Fibroblast of skin of right biceps (primary cell): ENCODE results near the gene SLC25A14.

Experiments
- DNase-seq: peaks from one replicate; pipeline ENCODE4 v3.0.0-alpha.2; 2013

SLC25A14 gene

GRCh38 chrX:130385520-130385919 is 45.8 kb downstream of the SLC25A14 start, which contains the start of gene GPR119:
Gene GPR119, minus strand, starts transcription at chrX:130385674. Its CDS starts 227 bp downstream, at chrX:130385447.
- no peak for DNase-seq

DNA sequence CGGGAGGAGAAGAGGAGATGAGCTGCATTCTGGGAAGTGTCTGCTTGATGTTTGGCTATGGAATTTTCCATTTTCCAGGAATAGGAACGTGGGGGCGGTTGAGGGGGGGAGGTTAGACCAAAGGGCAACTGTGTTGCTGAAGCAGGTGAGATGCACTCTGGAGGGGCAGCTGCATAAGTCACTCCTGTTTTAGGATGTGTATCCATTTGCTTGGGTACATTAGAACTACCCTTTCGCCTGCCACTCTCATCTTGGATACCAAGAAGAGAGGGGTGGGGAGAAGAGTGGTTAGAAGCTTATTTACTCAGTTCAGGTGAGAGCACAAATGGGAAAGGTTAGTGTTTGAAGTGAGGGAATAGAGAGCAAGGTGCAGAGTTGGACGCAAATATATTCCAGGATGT is 46.7 kb downstream of the SLC25A14 start:
- DNase-seq, result no peak

DNA sequence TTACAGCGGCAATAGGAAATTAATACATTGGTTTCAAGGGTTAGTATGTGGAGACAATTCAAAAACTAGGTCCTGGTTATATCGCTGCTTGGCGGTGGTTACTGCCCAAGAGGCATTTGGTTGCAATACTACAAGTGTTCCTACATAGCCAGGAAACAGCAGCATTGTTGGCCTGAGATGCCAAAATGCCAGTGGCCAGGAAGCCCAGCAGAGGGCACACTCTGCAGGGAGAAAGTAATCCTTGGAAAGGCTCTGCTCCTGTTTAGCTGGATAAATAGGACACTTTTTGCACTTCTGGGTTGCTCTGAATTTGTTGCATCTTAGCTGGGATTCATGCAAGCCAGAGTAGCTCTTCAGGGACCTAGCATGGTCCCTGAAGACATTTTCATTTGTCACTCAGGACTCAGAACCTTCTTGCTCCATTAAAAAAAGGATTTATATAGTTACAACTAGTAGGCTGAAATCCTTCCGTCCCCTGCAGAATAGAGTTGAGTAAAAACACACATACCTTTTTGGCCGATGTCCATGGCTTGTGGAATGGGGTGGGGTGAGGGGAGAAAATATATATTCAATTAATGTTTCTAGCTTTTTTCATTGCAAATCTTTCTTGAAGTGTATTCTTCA is 53.8 kb downstream of the SLC25A14 start:
- peak; percentile 30 for DNase-seq

DNA sequence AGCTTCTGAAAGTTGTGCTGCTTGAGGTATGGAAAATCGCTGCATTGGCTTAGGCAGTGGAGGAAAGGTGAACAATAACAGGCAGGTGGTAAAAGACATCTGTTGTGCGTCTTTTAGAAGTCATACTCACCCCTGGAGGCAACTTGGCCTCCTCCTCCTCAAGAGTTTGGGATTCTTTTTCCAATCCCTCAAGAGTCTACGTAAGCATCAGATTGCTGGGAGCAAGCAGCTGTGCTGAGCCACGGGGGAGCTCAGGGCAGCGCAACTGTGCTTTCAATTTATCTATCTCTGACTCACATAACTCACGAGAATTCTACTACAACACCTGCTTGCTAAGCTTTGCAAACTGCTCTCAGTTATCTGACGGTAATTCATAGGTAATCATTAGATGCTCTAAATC is 55.6 kb downstream of the SLC25A14 start:
- DNase-seq, result no peak

GRCh38 chrX:130401415-130402207 is 61.9 kb downstream of the SLC25A14 start, which contains the start of gene RBMX2:
Gene RBMX2, plus strand, starts transcription at chrX:130401987. Its CDS starts 46 bp downstream, at chrX:130402033.
- DNase-seq, result peak; percentile 74

DNA sequence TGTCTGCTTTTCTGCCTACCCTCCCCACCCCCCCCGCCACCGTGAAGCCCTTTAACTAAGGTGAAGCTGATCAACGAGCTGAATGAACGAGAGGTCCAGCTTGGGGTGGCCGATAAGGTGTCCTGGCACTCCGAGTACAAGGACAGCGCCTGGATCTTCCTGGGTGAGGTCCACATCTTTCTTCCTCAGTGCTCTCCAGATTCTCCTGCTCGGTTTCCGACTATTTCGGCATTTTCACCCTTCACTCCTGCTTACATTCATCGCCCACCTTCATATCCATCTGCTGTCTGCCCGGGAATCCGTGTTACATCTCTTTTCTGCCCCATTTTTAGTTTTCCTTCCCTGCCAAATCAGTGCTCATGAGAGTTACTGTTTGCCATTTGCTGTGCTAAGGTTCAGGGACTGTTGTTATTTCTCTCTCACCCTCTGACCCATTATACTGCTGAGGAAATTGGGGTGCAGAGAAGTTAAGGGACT is 62.5 kb downstream of the SLC25A14 start:
- DNase-seq, result no peak

DNA sequence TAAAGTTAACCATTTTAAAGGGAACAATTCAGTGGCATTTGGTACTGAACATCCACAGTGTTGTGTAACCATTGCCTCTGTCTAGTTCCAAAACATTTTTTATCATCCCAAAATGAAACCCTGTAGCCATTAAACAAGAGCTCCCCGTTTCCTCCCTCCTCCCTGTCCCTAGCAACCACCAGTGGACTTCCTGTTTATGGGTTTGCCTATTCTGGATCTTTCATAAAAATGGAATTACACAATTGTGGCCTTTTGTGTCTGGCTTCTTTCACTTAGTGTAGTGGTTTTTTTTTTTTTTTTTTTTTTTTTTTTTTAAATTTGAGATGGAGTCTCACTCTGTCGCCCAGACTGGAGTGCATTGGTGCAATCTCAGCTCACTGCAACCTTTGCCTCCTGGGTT is 73.7 kb downstream of the SLC25A14 start:
- DNase-seq, result no peak

DNA sequence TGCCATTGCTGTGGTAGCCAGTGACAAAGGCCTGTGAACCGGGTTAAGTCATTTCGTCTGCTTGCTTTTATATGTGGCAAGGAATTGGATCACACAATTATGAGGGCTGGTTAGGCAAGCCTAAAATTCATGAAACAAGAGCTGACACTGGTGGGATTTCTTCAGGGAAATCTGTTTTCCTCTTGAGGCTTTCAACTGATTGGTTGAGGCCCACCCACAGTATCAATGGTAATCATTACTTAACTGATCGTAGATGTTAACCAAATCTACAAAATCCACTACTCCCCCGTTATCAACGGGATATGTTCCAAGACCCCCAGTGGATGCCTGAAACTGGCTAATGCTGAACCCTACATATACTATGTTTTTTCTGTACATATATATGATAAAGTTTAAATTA is 75.1 kb downstream of the SLC25A14 start:
- DNase-seq, result no peak

DNA sequence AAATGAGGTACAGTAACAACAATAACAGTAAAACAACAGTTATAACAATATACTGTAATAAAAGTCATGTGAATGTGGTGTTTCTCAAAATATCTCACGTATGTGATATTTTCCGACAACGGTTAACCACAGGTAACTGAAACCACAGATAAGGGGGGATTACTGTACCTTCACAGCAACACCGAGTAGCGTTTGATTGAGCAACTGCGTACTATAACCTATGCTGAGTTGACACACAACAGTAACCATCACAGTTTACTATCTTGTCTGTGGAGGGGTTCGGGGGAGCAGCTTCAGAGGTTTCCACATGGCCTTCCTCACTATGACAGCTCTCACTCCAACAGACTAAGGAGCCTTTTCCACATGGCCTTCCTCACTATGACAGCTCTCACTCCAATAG is 75.5 kb downstream of the SLC25A14 start:
- DNase-seq, result no peak

GRCh38 chrX:130416785-130417184 is 77.1 kb downstream of the SLC25A14 start:
- DNase-seq, result no peak

GRCh38 chrX:130418066-130418465 is 78.3 kb downstream of the SLC25A14 start:
- DNase-seq, result no peak

GRCh38 chrX:130418740-130419139 is 79.0 kb downstream of the SLC25A14 start:
- no peak for DNase-seq

DNA sequence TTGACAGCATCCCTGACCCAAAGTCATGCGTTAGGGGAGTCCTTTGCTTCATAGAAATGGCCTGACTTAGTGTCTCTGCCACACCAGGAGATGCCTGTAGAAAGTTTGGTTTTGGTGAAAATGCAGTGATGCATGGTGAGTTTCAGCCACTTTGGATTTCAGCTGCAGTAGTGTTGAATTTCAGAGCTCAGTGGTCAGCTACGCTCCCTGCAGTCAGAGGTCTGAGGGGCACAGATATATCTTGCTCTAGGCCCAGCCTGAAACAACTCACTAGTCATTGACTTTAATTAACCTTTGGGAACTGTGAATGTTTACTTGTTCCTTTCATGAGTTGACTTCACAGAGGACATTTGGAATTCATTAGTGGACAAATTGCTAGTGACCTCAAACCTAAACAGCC is 79.5 kb downstream of the SLC25A14 start:
- no peak for DNase-seq
